T47D (cell line): ENCODE results near the gene RNLS.
A peak's percentile ranks its signal among the peaks of the same experiment; 100 is the strongest.

Experiments used
- DNase-seq, 2 experiments: peaks; one replicate each; pipeline versions ENCODE4 v3.0.0 to v3.0.0-alpha.2; 2011 to 2012; ENCODE audit warnings: low read depth in 1 of 2, low spot score in 1 of 2
- JUND ChIP-seq: IDR thresholded peaks from 2 replicates; pipeline ENCODE4 v1.6.1; 2012; ENCODE audit warnings: low read depth
- in situ Hi-C: cut with HindIII; loops from 2 replicates; pipeline ENCODE4 v1.10.0; 2016; ENCODE audit warnings: low sequenced_read_pairs, low pct_unique_long_range_greater_than_20kb

RNLS gene

GRCh38 chr10:88450201-88450600, 132.9 kb downstream of the RNLS start:
- no peak for DNase-seq
- TF ChIP-seq JUND = no peak
- in situ Hi-C loops = no loop called here

- in situ Hi-C loops = no loop called here
- no peak for TF ChIP-seq JUND
- DNase-seq = no peak
These were observed 140.4 kb downstream of the RNLS start for GRCh38 chr10:88442716-88443115.

- no peak for TF ChIP-seq JUND
- DNase-seq = no peak
These were observed 142.6 kb downstream of the RNLS start for GRCh38 chr10:88440541-88440940.

GRCh38 chr10:88439932-88440331, 143.2 kb downstream of the RNLS start:
- in situ Hi-C loops = no loop called here
- peak; percentile 79 for TF ChIP-seq JUND
- peak in 1 of 2 experiments; percentile 58 for DNase-seq

More at GRCh38 chr10:88440541-88440940, 142.6 kb downstream of the RNLS start:
- in situ Hi-C loops = no loop called here

- DNase-seq = no peak
- in situ Hi-C loops = no loop called here
These were observed 145.7 kb downstream of the RNLS start for GRCh38 chr10:88437411-88437810.

GRCh38 chr10:88433565-88434186, 149.4 kb downstream of the RNLS start:
- DNase-seq = no peak
- in situ Hi-C loops = no loop called here
- TF ChIP-seq JUND = no peak

More at GRCh38 chr10:88437411-88437810, 145.7 kb downstream of the RNLS start:
- no peak for TF ChIP-seq JUND

GRCh38 chr10:88431103-88431502, 152.0 kb downstream of the RNLS start:
- in situ Hi-C loops = no loop called here
- no peak for TF ChIP-seq JUND
- no peak for DNase-seq

GRCh38 chr10:88428976-88429375, 154.1 kb downstream of the RNLS start:
- no peak for TF ChIP-seq JUND
- no peak for DNase-seq
- in situ Hi-C loops = no loop called here

- peak in 1 of 2 experiments; percentile 37 for DNase-seq
- TF ChIP-seq JUND = no peak; the same call in 1 of the 2 replicates
- in situ Hi-C loops = no loop called here
These were observed 154.7 kb downstream of the RNLS start for GRCh38 chr10:88428442-88428841.

GRCh38 chr10:88427024-88427423, 156.1 kb downstream of the RNLS start:
- in situ Hi-C loops = no loop called here
- no peak for TF ChIP-seq JUND
- DNase-seq = no peak

GRCh38 chr10:88424881-88425280, 158.2 kb downstream of the RNLS start:
- in situ Hi-C loops = no loop called here
- no peak for DNase-seq
- no peak for TF ChIP-seq JUND

- TF ChIP-seq JUND = no peak
These were observed 159.4 kb downstream of the RNLS start for GRCh38 chr10:88423732-88424131.

GRCh38 chr10:88421590-88421989, 161.5 kb downstream of the RNLS start:
- no peak for TF ChIP-seq JUND
- no peak for DNase-seq
- in situ Hi-C loops = no loop called here

More at GRCh38 chr10:88423732-88424131, 159.4 kb downstream of the RNLS start:
- no peak for DNase-seq
- in situ Hi-C loops = no loop called here

GRCh38 chr10:88418871-88419270, 164.2 kb downstream of the RNLS start:
- no peak for DNase-seq
- TF ChIP-seq JUND = no peak
- in situ Hi-C loops = no loop called here
